Osteoblast (primary cell): ENCODE data around the gene TPPP2. TPM values are rescaled to one million over a fixed set of nuclear protein-coding genes. Genes with fewer than 3 reads are reported as not detected.
A peak's percentile ranks its signal among the peaks of the same experiment; 100 is the strongest.
"Not testable (repeated sequence)": the region's sequence is repeated elsewhere in the genome, so short reads cannot be mapped to it uniquely, and the experiment has no call there.

Experiments
- DNase-seq: peaks from one replicate; pipeline ENCODE4 v3.0.0; 2011; ENCODE audit warnings: low spot score, mixed read lengths; ENCODE audit not compliant: insufficient read length; ENCODE audit errors: missing footprints
- H2AFZ ChIP-seq: 2 replicates; pipeline ENCODE4 v1.6.0; 2011; ENCODE audit warnings: mild to moderate bottlenecking, low read length
- H3K27ac ChIP-seq: 2 replicates; pipeline ENCODE4 v1.5.1; 2011; ENCODE audit warnings: mild to moderate bottlenecking, low read depth, low read length, moderate library complexity
- H3K27me3 ChIP-seq: 2 replicates; pipeline ENCODE4 v1.6.0; 2012; ENCODE audit warnings: mild to moderate bottlenecking, control low read depth, inconsistent platforms, low read length, moderate library complexity; ENCODE audit not compliant: insufficient read depth
- H3K36me3 ChIP-seq: 2 replicates; pipeline ENCODE4 v1.5.1; 2011; ENCODE audit warnings: mild to moderate bottlenecking, low read length, control low read depth, moderate library complexity; ENCODE audit not compliant: insufficient read depth
- H3K4me1 ChIP-seq: 2 replicates; pipeline ENCODE4 v1.5.1; 2011; ENCODE audit warnings: mild to moderate bottlenecking, low read length, control low read depth, moderate library complexity; ENCODE audit not compliant: insufficient read depth
- H3K4me2 ChIP-seq: 2 replicates; pipeline ENCODE4 v1.6.0; 2011; ENCODE audit warnings: mild to moderate bottlenecking, low read length; ENCODE audit not compliant: insufficient read depth
- H3K4me3 ChIP-seq: fragments of 200-600 bp; sonication (generic); 3 replicates; pipeline ENCODE4 v1.5.1; 2012; ENCODE audit warnings: mild to moderate bottlenecking, low read length, inconsistent platforms; ENCODE audit not compliant: insufficient read depth
- H3K79me2 ChIP-seq: 2 replicates; pipeline ENCODE4 v1.6.0; 2012; ENCODE audit warnings: mild to moderate bottlenecking, low read length, control low read depth, inconsistent platforms; ENCODE audit not compliant: insufficient read depth
- H3K9me3 ChIP-seq: 2 replicates; pipeline ENCODE4 v1.5.1; 2011; ENCODE audit warnings: low read depth, low read length, control low read depth
- H4K20me1 ChIP-seq: 2 replicates; pipeline ENCODE4 v1.6.0; 2012; ENCODE audit warnings: mild to moderate bottlenecking, low read length, control low read depth; ENCODE audit not compliant: insufficient read depth
- CTCF ChIP-seq: IDR thresholded peaks from 2 replicates; pipeline ENCODE4 v1.5.1; 2011; ENCODE audit warnings: mild to moderate bottlenecking, low read depth, low read length, moderate library complexity; ENCODE audit errors: extremely low read depth
- total RNA-seq: library from RNA; depleted of rRNA; stranded (reverse); fragments of >200 nt; gene quantifications from 2 replicates; pipeline ENCODE4 v1.2.3, GENCODE V29; 2012

The TPPP2 gene
- total RNA-seq, 1 donor: not detected

- no peaks in the 10 kb centered on the region for H4K20me1 ChIP-seq
- H3K4me2 ChIP-seq: no peak within 1 kb of the TSS
- no peaks in the 10 kb centered on the region for H3K27me3 ChIP-seq
- no peak for TF ChIP-seq CTCF
- no peaks in the 10 kb centered on the region for H3K9me3 ChIP-seq
- H3K4me3 ChIP-seq: no peak within 1 kb of the TSS
- H2AFZ ChIP-seq: no peak within 1 kb of the TSS
- peak; percentile 77 for DNase-seq
- H3K36me3 ChIP-seq: peaks cover 36% of the 10 kb centered on the region
- H3K4me1 ChIP-seq: no peaks in the 10 kb centered on the region
- no peaks in the 10 kb centered on the region for H3K79me2 ChIP-seq
- no peak within 1 kb of the TSS for H3K27ac ChIP-seq
Measured at GRCh38 chr14:20998674-20999366, 31.2 kb upstream of the TPPP2 start, which contains the start of gene SLC39A2. SLC39A2 (plus strand) TSS chr14:20999293; CDS start chr14:20999447, 154 bp downstream.

GRCh38 chr14:20999591-20999990, 30.4 kb upstream of the TPPP2 start:
- no peaks in the 10 kb centered on the region for H3K27me3 ChIP-seq
- no peaks in the 10 kb centered on the region for H4K20me1 ChIP-seq
- no peaks in the 10 kb centered on the region for H3K79me2 ChIP-seq
- no peak overlapping the region for H3K4me2 ChIP-seq
- TF ChIP-seq CTCF: no peak
- H3K4me1 ChIP-seq: no peaks in the 10 kb centered on the region
- peaks cover 28% of the 10 kb centered on the region for H3K36me3 ChIP-seq
- H3K27ac ChIP-seq: no peak overlapping the region
- no peaks in the 10 kb centered on the region for H3K9me3 ChIP-seq
- no peak for DNase-seq
- H2AFZ ChIP-seq: no peak overlapping the region
- H3K4me3 ChIP-seq: no peak overlapping the region

GRCh38 chr14:21001218-21001617, 28.8 kb upstream of the TPPP2 start:
- no peak overlapping the region for H2AFZ ChIP-seq
- H3K4me2 ChIP-seq: no peak overlapping the region
- no peak for DNase-seq
- H3K9me3 ChIP-seq: no peaks in the 10 kb centered on the region
- H3K27ac ChIP-seq: no peak overlapping the region
- H3K4me3 ChIP-seq: no peak overlapping the region
- no peaks in the 10 kb centered on the region for H3K79me2 ChIP-seq
- no peaks in the 10 kb centered on the region for H3K4me1 ChIP-seq
- H3K36me3 ChIP-seq: peaks cover 12% of the 10 kb centered on the region
- H4K20me1 ChIP-seq: no peaks in the 10 kb centered on the region
- no peak for TF ChIP-seq CTCF
- H3K27me3 ChIP-seq: no peaks in the 10 kb centered on the region

GRCh38 chr14:21003788-21004346, 26.1 kb upstream of the TPPP2 start:
- Histone ChIP-seq H3K27me3 (no peaks in the 10 kb centered on the region), H2AFZ (no peak overlapping the region), H3K9me3 (no peaks in the 10 kb centered on the region), H3K79me2 (no peaks in the 10 kb centered on the region), H4K20me1 (no peaks in the 10 kb centered on the region), H3K4me1 (no peaks in the 10 kb centered on the region), H3K27ac (no peak overlapping the region), H3K4me2 (no peak overlapping the region), H3K4me3 (no peak overlapping the region), H3K36me3 (no peaks in the 10 kb centered on the region)
- no peak for TF ChIP-seq CTCF
- DNase-seq: no peak

GRCh38 chr14:21009721-21010120, 20.3 kb upstream of the TPPP2 start:
- DNase-seq, H3K27ac ChIP-seq, H3K9me3 ChIP-seq, H3K4me3 ChIP-seq, H4K20me1 ChIP-seq, H3K4me2 ChIP-seq, H2AFZ ChIP-seq, H3K79me2 ChIP-seq, H3K36me3 ChIP-seq, H3K4me1 ChIP-seq: not testable (repeated sequence)
- H3K27me3 ChIP-seq: peaks cover 17% of the 10 kb centered on the region
